ENCODE data around the gene FLYWCH2.
"Not testable (repeated sequence)": the region's sequence is repeated elsewhere in the genome, so short reads cannot be mapped to it uniquely, and the experiment has no call there.

FLYWCH2 gene

DNA sequence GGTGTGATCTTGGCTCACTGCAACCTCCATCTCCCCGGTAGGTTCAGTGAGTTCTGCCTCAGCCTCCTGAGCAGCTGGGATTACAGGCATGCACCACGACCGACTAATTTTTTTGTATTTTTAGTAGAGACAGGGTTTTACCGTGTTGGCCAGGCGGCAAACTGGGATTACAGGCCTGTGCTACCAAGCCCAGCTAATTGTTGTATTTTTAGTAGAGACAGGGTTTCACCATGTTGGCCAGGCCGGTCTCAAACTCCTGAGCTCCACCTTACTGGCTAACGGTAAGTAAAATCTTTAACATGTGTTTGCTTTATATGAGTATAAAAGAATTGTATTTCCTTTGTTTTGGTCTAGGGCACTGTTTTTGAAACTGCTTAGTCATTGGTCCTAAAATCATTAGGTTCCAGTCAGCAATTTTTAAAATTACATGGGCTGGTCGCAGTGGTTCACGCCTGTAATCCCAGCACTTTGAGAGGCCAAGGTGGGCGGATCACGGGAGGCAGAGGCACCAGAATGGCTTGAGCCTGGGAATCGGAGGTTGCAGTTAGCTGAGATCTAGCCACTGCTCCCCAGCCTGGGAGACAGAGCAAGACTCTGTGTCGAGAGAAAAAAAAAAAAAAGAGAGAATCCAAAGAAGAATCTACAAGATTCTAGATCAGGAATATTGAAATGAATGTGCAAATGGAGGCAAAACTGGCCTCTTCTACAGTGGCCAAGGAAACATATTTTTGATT lies 32.3 kb downstream of the FLYWCH2 start:
- DNase-seq = no peak

DNA sequence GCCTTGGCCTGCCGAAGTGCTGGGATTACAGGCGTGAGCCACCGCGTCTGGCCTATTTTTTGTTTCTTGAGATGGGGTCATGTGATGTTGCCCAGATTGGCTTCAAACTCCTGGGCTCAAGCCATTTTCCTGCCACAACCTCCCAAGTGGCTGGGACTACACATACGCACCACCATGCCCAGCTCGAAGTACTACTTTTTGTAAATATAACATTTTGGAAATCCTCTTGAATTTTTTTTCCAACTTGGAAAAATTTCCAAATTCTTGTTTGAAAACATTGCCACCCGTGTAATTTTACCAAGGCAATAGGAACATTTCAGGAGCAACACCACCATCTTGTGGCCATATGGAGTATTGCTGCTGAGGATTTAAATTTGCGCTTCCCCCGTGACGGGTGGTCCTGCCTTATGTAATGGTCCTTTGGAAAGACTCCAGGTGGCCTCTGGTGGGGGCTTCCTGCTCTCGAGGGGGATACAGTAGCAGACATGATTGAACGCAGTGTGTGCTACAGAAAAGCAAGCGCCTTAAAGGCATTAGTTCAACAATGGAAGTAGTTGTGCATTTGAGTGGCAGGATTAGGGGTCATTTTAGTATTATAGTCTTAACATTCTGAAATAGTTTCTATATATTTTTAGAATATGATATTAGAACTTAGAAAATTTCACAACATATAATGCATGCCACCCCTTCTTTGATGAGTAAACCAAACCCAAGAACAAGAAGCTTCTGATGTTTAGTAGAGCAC lies 36.7 kb downstream of the FLYWCH2 start:
- peak; percentile 54 to 59 for DNase-seq

DNA sequence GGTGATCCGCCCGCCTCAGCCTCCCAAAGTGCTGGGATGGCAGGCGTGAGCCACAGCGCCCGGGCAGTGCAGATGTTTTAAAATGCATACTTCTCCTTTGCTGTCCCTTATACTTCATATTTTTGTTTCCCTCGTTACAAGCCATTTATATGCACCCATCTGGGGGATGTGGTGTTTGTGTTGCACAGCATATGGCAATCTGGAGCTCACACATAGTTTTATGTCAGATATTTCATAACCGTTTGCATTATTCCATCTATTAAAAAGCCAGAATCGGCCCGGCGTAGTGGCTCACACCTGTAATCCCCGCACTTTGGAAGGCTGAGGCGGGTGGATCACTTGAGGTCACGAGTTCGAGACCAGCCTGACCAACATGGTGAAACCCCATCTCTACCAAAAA lies 40.5 kb downstream of the FLYWCH2 start:
- DNase-seq = no peak

DNA sequence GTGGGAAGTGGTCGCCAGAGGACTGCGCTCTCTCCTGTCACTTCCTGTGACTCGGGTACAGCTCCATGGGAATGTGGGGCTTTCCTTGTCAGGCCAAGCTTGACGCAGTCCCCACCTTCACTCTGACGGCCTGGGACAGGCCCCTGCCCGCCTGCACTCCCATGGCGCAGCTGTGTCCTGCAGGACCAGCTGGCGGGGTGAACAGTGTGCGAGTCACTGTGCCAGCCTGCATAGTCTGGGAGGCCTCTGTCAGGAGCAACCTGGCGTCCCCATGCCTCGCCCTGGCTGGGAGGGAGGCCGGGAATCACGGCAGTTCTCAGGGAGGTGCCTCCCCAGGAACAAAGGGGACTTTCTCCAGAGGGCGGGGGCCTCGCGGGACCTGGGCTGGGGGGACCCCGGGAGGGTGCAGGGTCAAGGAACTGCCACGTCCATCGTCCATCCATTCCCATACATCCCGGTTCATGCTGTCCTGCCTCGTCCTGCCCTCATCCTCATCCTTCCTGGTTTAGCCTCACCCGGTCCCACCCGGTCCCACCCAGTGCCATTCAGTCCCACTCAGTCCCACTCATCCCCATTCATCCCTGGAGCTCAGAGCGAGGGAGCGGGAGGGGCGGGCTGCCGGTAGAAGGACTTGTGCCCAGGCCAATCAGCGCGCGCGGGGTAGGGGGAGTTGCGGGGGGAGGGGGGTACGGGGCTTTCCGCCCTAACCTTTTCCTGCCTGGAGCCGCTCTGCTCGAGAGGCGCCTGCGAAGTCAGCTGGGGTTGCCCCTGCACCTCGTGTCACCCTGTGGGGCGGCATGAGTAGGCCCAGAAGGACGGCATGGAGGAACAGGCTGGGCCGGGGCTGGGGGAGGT lies 42.1 kb downstream of the FLYWCH2 start:
- DNase-seq = no peak

DNA sequence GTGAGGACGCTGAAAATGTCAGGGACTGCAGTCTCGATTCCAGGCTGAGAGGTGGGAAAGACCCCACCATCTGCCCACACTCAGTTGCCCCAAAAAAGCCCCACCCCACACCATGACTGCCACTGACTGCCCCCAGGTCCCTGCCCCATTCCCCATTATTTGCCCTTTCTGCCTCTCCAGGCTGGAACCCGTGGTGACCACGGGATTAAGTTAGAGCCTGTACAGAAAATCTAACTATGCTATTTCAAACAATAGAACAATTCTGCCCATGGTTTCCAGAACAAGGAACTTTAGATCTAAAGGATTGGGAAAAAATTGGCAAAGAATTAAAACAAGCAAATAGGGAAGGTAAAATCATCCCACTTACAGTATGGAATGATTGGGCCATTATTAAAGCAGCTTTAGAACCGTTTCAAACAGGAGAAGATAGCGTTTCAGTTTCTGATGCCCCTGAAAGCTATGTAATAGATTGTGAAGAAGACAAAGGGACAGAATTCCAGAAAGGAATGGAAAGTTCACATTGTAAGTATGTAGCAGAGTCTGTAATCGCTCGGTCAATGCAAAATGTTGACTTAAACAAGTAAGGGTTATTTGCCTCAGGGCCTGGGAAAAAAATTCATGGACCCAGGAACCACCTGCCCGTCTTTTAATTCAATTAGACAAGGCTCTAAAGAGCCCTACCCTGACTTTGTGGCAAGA lies 43.1 kb downstream of the FLYWCH2 start:
- DNase-seq = no peak

DNA sequence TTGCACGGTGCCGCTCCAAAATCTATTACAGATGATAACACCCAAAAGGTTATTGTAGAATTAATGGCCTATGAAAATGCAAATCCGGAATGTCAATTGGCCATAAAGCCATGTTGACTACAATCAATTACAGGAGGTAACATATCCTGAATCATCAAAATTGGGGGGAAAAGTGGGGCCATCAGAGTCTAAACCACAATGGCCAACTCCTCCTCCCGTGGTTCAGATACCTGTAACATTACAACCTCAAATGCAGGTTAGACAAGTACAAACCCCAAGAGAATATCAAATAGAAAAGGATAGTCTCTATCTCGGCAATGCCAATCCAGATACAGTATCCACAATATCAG lies 43.6 kb downstream of the FLYWCH2 start:
- no peak for DNase-seq

DNA sequence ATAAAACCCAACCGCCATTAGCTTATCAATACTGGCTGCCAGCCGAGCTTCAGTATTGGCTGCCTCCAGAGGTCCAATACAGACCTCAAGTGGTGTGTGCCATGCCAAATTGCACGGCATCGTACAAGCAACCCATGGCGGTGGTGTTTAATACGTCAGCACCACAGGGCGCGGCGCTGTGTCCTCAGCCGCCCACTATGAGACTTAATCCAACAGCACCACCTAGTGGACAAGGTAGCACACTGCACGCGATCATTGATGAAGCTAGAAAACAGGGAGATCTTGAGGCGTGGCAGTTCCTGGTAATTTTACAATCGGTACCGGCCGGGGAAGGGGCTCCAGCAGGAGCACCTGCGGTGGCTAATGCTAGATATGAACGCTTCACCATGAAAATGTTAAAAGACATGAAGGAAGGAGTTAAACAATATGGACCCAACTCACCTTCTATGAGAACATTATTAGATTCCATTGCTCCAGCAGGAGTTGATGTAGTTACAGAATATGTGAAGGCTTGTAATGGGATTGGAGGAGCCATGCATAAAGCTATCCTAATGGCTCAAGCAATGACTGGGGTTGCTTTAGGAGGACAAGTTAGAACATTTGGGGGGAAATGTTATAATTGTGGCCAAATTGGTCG lies 44.1 kb downstream of the FLYWCH2 start:
- DNase-seq = peak; percentile 86

DNA sequence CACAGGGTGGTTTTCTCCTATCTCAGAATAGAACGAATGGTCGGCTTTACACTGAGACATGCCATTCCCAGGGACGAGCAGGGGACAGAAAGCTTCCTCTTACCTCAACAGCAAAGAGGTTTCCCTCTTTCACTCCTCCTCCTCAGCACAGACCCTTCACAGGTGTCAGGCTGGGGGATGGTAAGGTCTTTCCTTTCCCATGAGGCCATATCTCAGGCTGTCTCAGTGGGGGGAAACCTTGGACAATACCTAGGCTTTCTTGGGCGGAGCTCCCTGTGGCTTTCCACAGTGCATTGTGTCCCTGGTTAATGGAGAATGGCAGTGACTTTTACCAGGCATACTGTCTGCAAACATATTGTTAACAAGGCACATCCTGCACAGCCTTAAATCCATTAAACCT lies 45.1 kb downstream of the FLYWCH2 start:
- DNase-seq = not testable (repeated sequence)

DNA sequence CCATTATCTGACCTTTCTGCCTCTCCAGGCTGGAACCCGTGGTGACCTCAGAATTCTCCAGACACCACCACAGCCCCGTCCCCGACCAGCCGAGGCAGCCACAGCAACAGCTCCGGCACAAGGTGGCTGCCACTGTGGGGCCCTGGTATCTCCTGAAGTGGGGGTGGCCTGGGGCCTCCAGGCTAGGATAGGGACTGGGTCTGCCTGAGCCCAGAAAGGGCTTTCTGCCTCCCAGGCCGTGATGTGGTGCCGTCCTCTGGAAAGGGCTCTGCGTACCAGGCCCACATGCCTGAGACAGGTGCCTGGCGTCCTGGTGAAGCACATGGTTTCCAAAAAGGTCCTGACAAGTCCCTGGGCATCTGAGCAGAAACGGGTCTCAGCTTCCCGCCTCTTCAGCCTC lies 45.8 kb downstream of the FLYWCH2 start:
- no peak for DNase-seq

DNA sequence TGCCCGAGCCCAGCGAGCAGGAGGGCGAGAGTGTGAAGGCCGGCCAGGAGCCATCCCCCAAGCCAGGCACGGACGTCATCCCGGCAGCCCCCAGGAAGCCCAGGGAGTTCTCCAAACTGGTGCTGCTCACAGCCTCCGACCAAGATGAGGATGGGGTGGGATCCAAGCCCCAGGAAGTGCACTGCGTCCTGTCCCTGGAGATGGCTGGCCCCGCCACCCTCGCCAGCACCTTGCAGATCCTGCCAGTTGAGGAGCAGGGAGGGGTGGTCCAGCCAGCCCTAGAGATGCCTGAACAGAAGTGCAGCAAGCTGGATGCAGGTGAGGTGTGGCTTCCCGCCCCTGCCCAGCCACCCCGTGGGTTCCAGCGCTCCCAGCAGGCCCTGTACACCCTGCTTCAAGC lies 46.7 kb downstream of the FLYWCH2 start:
- no peak for DNase-seq

DNA sequence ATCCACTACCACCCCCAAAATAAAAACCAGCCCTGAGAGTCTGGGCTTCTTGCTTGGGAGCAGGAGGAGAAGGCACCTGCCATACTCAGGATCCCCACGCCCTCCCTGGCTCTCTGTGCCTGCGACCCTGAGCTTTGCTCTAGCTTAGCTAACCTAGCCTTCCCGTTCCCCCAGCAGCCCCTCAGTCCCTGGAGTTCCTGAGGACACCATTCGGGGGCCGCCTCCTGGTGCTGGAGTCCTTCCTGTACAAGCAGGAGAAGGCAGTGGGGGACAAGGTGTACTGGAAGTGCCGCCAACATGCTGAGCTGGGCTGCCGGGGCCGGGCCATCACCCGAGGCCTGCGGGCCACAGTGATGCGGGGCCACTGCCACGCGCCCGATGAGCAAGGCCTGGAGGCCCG lies 47.2 kb downstream of the FLYWCH2 start:
- no peak for DNase-seq

DNA sequence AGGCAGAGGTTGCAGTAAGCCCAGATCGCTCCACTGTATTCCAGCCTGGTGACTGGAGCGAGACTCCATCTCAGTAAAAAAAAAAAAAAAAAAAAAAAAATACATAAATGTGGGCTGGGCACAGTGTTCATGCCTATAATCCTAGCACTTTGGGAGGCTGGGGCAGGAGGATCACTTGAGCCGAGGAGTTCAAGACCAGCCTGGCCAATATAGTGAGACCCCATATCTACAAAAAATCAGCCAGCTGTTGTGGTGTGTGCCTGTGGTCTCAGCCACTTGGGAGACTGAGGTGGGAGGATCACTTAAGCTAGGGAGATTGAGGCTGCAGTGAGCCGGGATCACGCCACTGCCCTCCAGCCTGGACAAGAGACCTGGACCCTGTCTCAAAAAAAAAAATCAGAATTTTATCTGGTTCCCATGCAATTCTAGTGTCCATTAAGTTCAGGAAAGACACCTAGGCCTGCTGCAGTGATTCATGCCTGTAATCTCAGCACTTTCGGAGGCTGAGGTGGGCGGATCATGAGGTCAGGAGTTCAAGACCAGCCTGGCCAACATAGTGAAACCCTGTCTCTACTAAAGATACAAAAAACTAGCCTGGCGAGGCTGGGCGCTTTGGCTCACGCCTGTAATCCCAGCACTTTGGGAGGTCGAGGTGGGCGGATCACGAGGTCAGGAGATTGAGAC lies 48.4 kb downstream of the FLYWCH2 start:
- DNase-seq = not testable (repeated sequence)

DNA sequence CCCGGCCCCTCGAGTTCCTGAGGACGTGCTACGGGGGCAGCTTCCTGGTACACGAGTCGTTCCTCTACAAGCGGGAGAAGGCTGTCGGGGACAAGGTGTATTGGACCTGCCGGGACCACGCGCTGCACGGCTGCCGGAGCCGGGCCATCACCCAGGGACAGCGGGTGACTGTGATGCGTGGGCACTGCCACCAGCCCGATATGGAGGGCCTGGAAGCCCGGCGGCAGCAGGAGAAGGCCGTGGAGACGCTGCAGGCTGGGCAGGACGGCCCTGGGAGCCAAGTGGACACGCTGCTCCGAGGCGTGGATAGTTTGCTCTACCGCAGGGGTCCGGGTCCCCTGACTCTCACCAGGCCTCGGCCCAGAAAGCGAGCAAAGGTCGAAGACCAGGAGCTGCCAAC lies 50.1 kb downstream of the FLYWCH2 start:
- no peak for DNase-seq

DNA sequence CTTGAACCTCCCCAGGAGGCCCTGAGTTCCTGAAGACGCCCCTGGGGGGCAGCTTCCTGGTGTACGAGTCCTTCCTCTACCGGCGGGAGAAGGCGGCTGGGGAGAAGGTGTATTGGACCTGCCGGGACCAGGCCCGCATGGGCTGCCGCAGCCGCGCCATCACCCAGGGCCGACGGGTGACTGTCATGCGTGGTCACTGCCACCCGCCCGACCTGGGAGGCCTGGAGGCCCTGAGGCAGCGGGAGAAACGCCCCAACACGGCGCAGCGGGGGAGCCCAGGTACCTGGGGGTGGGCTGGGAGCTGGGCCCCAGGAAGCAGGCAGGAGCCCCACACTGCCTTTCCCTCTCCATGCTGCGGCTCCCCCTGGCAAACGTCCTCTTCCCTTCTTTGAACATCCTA lies 50.7 kb downstream of the FLYWCH2 start:
- no peak for DNase-seq

DNA sequence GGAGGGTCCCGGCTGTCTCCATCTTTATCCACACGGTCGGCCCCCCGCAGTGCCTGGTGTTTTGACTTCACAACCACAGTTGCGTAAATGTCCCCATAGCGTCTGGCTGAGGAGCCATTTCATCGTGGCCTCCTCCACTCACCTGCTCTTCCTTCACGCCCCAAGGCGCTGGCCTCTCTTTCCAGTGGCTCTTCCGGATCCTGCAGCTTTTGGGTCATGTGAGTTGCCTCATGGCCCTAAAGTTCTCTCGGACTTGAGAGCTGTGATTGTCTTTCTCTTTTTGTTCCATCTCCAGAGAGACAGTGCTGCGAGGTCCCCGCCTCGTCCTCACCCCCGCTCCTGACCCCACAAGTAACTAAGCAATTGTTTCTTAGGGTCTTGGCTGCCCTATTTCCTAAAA lies 51.4 kb downstream of the FLYWCH2 start:
- no peak for DNase-seq

DNA sequence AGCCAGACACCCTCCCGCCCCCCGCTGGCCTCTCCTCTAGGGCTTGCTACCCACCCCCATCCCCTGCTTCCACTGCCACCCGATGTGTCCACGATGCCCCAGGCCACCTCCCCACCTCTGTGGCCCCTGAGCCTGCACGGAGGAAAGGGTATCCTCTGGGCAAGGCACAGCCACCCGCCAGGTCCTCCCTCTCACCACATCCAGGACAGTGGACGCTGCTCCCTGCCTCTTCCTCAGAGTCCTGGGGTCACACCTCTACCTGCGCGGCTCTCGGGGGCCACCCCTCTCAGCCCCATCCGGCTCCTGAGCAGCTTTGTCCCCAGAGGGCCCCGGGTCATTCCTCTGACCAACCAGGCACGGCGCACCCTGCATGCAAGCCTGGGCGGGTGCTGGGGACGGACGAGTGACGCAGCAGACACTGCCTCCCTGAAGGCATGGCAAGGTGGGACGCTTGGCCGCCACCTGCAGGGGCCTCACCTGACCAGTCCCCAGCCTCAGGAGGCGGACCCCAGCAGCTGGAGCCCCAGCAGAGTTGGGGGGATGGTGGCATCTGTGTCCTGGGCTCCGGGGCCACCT lies 53.5 kb downstream of the FLYWCH2 start:
- DNase-seq = no peak

DNA sequence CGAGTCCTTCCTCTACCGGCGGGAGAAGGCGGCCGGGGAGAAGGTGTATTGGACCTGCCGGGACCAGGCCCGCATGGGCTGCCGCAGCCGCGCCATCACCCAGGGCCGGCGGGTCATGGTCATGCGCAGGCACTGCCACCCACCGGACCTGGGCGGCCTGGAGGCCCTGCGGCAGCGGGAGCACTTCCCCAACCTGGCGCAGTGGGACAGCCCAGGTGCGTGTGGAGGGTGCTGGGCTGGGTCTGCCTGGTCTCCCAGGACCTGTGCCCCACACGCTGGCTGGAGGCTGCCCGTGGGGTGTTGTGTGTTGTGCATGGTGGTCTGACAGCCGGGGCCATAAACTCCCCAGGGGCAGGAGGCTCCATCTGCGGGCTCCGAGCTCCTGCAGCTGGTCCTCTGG lies 54.2 kb downstream of the FLYWCH2 start:
- DNase-seq = no peak

DNA sequence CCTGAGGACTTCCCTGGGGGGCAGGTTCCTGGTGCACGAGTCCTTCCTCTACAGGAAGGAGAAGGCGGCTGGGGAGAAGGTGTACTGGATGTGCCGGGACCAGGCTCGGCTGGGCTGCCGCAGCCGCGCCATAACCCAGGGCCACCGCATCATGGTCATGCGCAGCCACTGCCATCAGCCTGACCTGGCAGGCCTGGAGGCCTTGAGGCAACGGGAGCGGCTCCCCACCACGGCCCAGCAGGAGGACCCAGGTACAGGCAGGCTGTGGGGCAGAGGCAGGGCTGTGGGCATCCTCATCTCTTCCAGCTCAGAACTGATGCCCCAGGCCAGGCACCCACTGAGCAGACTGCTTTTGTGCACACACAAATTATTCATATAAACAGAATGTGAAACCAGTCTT lies 55.2 kb downstream of the FLYWCH2 start:
- DNase-seq = no peak

DNA sequence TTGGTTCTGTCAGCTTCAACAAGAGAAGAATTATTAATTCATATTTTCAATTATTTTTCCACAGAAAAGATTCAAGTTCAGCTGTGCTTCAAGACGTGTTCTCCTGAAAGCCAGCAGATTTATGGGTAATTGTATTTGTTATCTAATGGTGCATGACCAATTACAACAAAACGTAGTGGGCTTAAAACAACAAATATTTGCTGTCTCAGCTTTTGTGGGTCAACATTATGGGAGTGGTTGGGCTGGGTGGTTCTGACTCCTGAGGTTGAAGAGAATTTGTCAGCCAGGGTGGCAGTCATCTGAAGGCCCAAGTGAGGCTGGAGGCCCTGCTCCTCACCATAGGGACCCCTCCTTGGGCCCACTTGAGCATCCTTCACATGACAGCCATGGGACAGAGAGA lies 57.0 kb downstream of the FLYWCH2 start:
- no peak for DNase-seq

DNA sequence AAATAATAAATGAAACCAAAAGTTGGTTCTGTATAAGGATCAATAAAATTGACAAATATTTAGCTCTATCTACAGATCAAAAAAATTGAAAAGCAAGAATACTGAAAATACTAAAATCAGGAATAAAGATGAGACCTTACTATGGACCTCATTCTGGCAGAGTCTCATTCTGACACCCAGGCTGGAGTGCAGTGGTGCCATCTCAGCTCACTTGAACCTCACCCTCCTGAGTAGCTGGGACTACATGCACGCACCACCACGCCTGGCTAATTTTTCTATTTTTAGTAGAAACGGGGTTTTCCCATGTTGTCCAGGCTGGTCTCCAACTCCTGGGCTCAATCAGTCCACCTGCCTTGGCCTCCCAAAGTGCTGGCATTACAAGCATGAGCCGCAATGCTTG lies 59.0 kb downstream of the FLYWCH2 start:
- DNase-seq = no peak

DNA sequence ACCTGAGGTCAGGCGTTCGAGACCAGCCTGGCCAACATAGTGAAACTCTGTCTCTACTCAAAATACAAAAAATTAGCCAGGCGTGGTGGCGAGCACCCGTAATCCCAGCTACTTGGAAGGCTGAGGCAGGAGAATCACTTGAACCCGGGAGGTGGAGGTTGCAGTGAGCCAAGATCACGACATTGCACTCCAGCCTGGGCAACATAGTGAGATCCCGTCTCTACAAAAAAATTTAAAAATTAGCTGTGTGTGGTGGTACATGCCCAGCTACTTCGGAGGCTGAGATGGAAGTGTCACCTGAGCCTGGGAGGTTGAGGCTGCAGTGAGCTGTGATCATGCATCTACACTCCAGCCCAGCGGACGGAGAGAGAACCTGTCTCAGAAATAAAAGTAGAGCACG lies 60.7 kb downstream of the FLYWCH2 start:
- DNase-seq = not testable (repeated sequence)

DNA sequence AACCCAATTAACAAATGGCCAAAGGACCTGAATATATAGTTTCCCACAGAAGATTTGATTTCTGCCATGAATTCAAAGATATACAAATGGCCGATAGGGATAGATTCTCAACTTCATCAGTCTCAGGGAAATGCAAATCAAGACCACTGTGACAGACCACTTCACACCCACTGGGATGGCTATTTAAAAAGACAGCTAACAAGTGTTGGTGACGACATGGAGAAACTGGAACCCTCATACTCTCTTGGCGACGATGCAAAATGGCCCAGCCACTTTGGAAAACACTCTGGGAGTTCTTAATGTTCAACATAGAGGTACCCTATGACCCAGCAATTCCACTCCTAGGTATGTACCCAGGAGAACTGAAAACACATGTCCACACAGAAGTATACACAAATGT lies 63.6 kb downstream of the FLYWCH2 start:
- no peak for DNase-seq

All from activated CD4-positive, alpha-beta T cell treated with anti-CD3 and anti-CD28 coated beads, Interleukin-2, amount 50 U/mL, for 4 hours (primary cell).